NK-92 (cell line): ENCODE data around the gene SLC49A3.

ENCODE experiments used
- DNase-seq: peaks from one replicate; lab custom pipeline; 2025; ENCODE audit not compliant: unreplicated experiment; lab: John Stamatoyannopoulos, UW

The SLC49A3 gene

DNA sequence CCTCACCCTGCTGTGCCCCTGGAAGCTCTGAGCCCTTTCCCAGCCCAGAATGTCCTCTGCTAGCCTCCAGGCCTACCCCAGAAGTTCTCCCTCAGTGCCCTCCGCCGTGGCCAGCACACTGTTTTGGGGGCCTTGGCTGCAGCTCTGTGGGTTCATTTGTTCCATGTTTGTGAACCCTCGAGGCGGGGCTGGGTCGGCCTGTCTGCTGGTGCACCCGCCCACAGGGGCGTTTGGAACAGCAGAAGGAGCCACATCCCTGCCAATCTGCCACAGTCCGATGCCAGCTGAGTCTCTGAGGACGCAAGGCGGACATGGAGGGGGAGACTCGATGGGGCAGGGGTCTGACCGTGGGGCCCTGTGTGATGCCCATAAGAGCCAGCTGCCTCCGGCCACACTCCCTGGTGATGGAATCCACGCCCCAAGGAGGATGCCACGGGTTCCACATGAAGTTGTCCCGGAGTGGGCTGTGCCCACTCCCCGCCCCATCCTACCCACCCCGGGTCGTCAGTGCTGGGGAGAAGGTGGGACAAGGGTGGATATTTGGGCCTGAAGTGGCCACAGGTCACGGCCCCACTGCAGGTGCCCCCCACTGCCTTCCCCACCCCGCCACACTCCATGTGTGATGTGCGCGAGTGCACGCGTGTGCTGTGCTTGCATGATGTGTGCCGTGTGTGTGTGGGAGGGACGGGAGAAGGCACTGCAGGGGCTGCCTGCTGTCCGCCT, 22.0 kb downstream of the SLC49A3 start:
- DNase-seq: no peak

DNA sequence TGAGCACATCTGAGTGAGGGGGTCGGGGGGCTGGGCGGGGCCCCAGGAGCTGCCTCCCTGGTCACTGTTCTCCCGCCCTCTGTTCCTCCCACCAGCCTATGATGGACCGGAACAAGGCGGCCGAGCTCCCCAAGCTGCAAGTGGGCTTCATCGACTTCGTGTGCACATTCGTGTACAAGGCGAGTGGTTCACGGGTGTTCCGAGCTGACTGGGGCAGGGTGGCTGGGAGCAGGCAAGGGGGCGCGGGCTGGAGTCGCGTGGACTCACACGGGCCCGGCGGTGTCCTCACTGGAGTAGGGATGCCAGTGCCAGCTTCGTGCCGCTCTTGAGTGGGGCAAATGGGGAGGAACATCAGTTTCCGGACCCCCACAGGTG, 22.5 kb downstream of the SLC49A3 start:
- no peak for DNase-seq

DNA sequence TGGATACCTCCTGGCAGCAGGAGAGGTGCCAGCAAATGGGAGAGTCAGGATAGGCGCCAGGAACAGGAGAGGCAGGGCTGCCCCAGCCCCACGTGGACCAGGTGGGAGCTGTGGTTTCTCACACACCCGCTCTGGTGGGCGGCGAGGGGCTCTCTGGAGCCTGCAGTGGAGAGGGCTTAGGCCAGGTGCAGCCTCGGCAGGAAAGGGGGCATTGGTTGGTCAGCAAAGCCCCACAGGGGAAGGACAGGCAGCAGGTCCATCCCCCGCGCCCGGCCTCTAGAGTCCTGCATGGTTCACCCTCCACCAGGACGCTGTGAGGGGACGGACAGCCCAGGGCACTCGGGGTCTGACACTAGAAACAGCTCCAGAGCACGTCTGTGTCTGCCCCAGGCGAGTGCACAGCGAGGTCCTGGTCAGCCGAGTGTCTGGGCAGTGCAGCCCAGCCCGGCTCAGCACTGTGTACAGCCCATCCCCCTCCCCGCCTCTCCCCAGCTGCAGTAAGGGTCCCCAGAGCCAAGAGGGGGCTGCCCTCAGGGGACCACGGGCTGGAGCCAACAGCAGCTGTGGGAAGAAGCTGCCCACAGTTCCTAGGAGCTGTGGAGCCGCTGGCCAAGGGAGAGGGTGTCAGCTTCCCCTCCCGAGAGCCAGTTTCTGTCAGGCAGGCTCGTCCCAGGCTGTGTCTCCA, 23.1 kb downstream of the SLC49A3 start:
- DNase-seq: no peak

DNA sequence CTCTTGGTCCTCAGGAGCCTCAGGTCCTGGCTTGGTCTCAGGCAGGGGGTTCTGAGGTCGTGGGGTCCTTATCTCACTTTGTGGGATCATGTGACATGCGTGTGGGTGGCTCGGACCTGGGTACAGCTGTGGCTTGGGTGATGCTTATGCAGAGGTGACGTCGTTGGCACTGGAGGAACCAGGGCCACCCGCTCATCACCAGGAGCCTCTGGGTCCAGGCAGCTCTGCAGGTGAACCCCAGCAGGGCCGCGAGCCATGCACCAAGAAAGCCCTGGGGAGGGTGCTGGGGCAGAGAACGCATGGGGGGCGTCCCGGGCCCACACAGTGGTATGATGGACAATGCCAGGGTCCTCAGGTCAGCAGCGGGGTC, 23.6 kb downstream of the SLC49A3 start:
- DNase-seq: no peak

DNA sequence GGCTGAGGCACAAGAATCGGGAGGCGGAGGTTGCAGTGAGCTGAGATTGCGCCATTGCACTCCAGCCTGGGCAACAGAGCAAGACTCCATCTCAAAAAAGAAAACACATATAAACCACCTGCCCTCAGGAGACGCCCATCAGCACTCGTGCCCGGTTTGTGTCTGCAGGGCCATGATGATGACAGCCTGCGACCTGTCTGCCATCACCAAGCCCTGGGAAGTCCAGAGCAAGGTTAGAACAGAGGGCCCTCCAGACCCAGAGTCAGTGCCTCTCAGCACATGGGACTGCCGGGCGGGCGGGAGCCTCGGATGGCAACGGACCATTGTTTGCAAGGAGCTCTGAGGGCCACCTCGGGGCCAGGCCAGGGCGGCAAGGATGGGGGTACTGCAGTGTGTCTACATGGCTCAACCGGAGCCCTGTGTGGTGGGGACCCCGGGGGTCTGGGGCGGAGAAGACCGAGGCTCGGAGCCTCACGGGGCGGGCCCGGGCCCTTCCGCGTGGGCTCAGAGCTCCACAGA, 24.2 kb downstream of the SLC49A3 start:
- DNase-seq: no peak

DNA sequence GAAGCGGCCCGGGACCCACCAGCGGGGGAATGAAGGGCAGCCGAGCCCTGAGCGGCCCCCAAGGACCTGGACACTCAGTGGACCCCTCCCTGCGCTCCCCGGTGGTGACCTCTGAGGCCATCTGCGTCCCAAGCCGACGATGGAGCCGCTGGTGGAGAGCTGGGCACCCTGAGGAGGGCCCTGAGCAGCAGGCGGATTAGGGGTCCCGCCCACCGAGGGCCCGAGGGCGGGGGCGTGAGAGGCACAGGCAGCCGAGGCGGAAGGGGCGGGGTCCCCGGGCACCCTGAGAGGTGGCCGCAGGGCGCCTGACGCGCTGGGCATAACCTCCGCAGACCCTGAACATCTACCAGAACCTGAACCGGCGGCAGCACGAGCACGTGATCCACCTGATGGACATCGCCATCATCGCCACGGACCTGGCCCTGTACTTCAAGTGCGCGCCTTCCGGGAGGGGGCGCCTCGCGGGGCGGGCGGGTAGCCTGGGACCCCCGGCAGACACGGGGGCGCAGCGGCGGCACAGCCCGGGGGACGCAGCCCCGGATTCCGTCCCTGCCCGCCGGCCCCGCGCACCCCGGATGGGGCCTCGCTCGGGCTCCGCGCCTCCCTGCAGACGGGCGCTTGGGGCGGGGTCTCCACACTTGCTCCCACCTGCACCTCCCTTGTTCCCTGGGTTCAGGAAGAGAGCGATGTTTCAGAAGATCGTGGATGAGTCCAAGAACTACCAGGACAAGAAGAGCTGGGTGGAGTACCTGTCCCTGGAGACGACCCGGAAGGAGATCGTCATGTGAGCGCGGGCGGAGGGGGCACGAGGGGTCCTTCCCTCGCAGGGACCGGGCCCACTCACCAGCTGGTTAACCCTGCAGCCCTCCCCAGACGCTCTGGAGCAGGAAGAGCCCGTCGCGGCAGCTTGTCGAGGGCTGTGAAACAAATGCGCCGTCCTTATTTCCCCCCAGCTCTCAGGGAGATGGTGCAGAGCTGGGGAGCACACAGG, 25.2 kb downstream of the SLC49A3 start:
- no peak for DNase-seq

DNA sequence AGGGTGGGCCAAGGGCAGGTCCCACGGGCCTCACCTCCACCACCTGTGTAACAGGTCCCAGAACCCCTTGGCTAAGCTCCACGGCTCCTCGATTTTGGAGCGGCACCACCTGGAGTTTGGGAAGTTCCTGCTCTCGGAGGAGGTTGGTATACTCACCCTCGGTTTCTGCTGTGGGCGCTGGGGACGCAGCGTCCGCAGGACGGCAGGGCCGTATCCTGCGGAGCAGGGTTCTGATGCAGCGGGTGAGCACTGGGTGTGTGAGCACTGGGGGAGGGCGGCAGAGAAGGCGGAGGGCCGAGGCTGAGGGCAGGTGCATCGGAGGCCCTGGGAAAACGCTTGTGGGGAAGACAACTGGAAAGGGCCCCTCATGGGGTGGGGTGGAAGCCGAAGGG, 25.9 kb downstream of the SLC49A3 start:
- no peak for DNase-seq

DNA sequence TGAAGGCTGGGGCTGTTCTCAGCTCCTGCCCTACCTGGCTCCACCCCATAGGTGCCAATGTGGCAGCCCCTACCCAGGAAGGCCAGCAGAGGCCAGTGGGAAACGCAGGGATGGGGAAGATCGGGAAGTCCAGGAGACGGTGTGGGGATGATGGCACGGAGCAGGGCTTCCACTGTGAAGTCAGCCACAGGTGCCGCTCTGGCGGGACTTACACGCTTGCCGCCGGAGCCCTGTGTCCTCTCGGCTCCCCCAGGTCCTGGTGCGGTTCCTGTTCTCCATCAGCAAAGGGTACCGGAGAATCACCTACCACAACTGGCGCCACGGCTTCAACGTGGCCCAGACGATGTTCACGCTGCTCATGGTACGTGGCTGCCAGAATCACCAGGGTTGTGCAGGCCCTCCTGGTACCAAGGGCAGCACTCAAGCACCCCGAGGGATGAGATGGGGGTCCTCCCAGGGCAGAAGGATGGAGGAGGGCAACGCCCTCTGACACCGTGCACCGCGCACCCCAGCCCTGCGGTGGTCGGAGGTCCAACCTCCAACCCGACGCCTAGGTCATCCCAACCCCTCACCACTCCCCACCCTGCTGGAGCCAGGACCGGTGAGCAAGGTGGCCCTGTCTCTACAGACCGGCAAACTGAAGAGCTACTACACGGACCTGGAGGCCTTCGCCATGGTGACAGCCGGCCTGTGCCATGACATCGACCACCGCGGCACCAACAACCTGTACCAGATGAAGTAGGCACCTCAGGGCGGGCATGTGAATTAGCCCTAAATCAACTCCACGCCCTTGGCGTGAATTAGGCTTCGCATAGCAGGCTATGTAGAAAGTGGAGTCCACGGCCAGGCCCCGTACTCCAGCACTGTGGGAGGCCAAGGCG, 26.8 kb downstream of the SLC49A3 start:
- no peak for DNase-seq

DNA sequence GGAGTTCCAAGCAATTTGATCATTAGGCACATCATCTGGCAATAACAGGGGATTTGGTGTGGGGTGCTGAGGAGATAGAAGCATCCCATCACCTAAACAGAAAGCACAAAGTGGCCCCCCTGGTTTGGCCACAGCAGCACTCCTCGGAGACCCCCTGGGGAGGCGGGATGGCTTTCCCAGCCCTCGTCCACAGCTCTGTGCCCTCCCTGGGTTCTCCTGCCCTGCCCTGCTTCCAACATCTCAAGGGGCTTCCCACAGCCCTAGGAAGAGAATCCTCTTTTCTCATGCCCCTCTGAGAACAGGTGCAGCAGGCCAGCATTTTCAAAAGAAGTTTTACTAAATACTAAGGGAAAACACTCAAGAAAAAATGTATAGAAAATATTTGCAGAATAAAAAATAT, 27.7 kb downstream of the SLC49A3 start:
- DNase-seq: no peak

DNA sequence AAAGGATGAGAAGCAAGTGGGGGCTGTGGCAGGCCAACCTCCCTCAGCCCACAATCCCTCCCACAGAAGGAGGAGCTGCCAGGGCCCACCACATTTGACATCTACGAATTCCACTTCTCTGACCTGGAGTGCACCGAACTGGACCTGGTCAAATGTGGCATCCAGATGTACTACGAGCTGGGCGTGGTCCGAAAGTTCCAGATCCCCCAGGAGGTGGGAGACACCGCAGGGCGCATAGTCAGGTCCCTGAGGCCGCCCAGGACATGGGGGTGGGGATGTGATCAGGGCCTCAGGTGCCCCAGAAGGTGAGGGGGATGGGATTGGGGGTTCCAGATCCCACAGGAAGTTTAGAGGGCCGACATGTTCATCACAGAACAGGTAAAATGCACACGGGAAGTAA, 28.6 kb downstream of the SLC49A3 start:
- no peak for DNase-seq

DNA sequence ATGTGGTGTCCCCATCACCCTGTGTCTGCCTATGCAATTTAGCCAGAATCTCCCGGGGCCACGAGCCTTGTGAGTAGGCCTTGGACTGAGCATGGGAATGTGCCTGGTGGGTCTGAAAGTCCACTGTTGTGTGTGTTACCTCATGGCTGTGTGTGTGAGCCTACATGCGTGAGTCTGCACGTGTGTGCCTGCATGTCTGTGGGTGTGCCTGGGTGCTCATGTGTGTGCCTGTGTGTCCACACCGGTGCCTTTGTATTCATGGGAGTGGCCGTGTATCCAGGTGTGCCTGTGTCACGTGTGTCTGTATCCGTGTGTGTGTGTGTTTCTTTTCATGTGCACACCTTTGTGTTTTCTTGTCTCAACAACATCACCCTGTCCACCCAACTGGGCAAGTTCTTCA, 29.1 kb downstream of the SLC49A3 start:
- no peak for DNase-seq

DNA sequence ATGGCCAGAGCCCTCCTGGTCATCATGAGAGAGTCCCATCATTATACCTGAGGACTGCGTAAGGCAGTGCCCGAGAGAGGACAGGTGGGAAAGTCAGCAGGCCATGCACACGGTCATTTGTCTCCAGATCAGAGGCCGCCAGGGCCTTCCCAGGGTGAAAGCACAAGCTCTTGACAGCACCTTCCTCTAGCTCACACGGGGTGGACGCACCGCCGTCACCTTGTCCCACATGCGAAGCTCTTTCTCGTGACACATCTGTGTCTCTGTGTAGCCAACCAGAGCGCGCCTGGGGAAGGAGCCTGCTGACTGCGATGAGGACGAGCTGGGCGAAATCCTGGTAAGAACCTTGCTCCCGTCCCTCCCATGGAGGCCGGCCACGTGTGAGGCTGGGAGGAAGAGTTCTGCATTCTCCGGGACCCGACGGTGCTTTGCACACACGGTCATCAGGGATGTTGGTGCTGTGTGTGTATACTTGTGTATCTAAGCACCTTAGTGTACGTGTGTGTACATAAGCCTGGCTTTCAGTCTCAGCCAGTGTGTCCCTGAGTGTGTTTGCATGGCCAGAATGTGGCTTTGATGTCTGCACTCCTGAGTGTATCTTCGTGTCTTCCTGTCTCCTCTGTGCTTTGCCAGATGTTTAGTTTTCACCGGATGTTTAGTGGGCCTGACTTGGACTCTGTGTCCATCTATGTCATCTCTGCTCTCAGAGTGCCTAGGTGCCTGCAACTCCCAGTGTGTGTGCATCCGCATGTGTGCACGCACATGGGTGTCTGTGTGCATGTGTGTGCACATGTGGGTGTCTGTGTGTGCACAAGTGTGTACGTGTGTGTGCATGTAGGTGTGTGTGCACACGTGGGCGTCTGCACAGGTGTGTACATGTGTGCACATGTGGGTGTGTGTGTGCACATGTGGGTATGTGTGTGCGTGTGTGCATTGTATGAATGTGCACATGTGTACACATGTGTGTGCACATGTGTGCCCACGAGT, 30.0 kb downstream of the SLC49A3 start:
- DNase-seq: no peak

DNA sequence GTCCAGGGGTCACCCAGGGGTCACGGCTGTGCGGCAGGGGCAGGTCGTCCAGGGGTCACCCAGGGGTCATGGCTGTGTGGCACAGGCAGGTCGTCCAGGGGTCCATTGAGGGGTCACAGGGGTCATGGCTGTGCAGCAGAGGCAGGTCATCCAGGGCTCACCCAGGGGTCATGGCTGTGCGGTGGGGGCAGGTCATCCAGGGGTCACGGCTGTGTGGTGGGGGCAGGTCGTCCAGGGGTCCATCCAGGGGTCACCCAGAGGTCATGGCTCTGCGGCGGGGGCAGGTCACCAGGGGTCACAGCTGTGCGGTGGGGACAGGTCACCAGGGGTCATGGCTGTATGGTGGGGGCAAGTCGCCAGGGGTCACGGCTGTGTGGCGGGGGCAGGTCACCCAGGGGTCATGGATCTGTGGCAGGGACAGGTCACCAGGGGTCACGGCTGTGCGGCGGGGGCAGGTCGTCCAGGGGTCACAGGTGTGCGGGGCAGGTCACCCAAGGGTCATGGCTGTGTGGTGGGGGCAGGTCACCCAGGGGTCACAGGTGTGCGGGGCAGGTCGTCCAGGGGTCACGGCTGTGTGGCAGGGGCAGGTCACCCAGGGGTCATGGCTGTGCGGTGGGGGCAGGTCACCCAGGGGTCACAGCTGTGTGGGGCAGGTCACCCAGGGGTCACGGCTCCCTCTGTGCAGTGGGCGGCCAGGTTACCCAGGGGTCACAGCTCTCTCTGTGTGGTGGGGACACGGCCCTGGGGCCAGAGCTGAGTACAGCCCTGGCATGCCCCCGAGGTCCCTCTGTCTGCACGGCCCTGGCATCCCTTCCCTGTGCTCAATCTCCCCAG, 30.9 kb downstream of the SLC49A3 start:
- no peak for DNase-seq

DNA sequence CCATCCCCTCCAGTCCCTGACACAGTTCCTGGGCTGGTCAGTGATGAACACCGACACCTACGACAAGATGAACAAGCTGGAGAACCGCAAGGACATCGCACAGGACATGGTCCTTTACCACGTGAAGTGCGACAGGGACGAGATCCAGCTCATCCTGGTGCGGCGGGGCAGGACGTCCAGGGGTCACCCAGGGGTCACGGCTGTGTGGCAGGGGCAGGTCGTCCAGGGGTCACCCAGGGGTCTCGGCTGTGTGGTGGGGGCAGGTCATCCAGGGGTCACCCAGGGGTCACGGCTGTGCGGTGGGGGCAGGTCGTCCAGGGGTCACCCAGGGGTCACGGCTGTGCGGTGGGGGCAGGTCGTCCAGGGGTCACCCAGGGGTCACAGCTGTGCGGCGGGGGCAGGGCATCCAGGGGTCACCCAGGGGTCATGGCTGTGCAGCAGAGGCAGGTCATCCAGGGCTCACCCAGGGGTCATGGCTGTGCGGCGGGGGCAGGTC, 31.6 kb downstream of the SLC49A3 start:
- DNase-seq: no peak

DNA sequence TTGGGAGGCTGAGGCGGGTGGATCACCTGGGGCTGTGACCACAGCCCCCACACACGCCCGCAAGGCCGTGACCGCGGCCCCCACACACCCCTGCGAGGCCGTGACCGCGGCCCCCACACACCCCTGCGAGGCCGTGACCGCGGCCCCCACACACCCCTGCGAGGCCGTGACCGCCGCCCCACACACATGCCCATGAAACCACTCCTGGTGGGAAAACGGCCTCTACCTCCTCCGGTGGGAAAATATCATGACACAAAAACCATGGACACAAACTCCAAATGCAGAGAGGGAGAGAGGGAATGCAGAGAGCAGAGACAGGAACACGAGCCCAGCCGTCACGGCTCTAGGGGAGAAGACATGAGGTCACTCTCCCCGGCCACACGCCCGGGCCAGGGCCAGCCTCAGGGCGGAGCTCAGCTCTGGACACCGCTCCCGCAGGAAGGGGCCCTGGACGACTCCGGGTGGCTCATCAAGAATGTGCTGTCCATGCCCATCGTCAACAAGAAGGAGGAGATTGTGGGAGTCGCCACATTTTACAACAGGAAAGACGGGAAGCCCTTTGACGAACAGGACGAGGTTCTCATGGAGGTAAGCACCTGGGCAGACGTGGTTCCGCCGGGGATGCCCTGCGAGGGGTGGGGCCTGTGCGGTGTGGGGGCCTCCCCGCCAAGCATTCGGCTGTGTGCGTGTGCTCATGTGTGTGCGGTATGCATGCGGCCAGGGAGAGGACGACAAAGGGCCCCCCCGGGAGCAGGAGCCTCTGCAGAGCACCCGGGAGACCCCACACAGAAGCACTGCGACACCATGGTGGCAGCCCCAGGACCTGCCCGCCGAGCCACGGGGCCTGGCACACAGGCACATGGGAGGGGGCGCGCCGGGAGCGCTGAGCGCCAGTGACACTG, 32.3 kb downstream of the SLC49A3 start:
- DNase-seq: no peak

DNA sequence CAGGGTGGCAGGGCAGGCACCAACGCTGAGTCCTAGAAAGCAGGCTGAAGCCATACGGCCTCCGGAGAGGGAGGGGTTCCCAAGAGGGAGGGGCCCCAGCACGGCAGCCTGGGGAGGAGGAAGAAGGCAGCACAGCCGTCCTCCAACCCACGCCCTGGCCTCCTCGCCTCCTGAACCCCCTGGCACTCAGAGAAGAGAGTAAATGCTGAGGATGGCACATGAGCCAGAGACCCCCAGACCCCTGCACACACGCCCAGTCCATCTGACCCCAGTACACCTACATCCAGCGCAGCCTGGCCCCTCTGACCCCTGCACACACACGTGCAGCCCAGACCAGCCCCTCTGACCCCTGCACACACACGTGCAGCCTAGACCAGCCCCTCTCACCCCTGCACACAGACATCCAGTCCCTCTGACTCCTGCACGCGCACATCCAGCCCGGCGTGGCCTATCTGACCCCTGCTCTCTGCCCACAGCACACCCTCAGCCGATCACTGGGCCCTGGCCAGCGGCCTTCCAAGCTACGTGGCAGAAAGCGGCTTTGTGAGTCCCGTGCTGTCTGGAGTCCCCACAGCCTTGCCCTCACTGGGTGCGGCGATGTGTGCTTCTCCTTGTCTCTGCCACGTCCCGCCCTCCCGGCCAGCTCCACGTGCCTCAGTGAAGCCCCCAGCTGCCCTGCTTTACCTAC, 33.3 kb downstream of the SLC49A3 start:
- DNase-seq: no peak
